ENCODE measurements around the gene SH3RF2. TPM values are rescaled to one million over a fixed set of nuclear protein-coding genes. Genes with fewer than 3 reads are reported as not detected.

Gene SH3RF2
- total RNA-seq, 2 experiments from 2014 or later: not detected

DNA sequence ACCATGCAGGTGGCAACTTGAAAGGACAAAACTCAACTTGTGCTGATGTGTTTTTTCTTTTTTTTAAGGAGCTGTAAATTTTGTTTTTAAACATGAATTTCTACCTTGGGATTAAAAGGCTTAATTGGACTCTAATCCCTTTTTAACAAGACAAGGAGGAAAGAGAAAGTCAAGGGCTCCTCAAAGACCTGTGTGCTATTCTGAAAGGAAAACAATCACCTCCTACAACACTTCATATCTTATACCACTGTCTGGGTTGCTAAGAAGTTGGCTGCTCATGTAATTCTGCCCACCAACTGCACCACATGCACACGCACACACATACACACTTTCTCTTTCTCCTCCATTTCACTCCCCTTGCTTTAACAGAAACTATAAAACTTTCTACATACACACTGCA lies 78.6 kb downstream of the SH3RF2 start:
- Histone ChIP-seq H3K36me3 (ENCODE audit: insufficient read depth, low read length) (no peaks in the 10 kb centered on the region), H3K9me2 (ENCODE audit: insufficient read depth, low read length) (no peaks in the 10 kb centered on the region), H3K4me3 (ENCODE audit: low read depth, low read length, poor library complexity, severe bottlenecking) (no peak overlapping the region), H3K9me3 (ENCODE audit: low read length) (no peaks in the 10 kb centered on the region), H4K20me1 (ENCODE audit: insufficient read depth, low read length) (no peaks in the 10 kb centered on the region), H2AFZ (ENCODE audit: low read length) (no peak overlapping the region), H3K27ac (ENCODE audit: low read depth, low read length, poor library complexity, severe bottlenecking) (no peak overlapping the region), H3K79me2 (ENCODE audit: insufficient read depth, low read depth, low read length) (no peaks in the 10 kb centered on the region), H3K4me2 (ENCODE audit: low read length) (no peak overlapping the region), H3K4me1 (ENCODE audit: insufficient read depth, low read length, poor library complexity, severe bottlenecking) (no peaks in the 10 kb centered on the region)
- no peak for TF ChIP-seq EZH2phosphoT487 (IDR thresholded peaks at IDR 0.05; ENCODE audit: borderline replicate concordance, low read depth, low read length)
- TF ChIP-seq, protein P1, sequence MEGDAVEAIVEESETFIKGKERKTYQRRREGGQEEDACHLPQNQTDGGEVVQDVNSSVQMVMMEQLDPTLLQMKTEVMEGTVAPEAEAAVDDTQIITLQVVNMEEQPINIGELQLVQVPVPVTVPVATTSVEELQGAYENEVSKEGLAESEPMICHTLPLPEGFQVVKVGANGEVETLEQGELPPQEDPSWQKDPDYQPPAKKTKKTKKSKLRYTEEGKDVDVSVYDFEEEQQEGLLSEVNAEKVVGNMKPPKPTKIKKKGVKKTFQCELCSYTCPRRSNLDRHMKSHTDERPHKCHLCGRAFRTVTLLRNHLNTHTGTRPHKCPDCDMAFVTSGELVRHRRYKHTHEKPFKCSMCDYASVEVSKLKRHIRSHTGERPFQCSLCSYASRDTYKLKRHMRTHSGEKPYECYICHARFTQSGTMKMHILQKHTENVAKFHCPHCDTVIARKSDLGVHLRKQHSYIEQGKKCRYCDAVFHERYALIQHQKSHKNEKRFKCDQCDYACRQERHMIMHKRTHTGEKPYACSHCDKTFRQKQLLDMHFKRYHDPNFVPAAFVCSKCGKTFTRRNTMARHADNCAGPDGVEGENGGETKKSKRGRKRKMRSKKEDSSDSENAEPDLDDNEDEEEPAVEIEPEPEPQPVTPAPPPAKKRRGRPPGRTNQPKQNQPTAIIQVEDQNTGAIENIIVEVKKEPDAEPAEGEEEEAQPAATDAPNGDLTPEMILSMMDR (conservative IDR thresholded peaks at IDR 0.05; ENCODE audit: low read length): no peak
- BruUV-seq (replicated peaks): no TSS peak
- CTCF ChIA-PET (ENCODE audit: unreplicated experiment): no interaction called here
- POLR2A ChIA-PET: interaction anchor here (1.1 kb wide), 1 partner anchor 23 kb away, joined by 3 read pairs; no protein-coding TSS in a partner anchor
- intact Hi-C loops (cut with micrococcal nuclease; ENCODE audit: unreplicated experiment): no loop called here
- no peak for DNase-seq (ENCODE audit: low spot score)

DNA sequence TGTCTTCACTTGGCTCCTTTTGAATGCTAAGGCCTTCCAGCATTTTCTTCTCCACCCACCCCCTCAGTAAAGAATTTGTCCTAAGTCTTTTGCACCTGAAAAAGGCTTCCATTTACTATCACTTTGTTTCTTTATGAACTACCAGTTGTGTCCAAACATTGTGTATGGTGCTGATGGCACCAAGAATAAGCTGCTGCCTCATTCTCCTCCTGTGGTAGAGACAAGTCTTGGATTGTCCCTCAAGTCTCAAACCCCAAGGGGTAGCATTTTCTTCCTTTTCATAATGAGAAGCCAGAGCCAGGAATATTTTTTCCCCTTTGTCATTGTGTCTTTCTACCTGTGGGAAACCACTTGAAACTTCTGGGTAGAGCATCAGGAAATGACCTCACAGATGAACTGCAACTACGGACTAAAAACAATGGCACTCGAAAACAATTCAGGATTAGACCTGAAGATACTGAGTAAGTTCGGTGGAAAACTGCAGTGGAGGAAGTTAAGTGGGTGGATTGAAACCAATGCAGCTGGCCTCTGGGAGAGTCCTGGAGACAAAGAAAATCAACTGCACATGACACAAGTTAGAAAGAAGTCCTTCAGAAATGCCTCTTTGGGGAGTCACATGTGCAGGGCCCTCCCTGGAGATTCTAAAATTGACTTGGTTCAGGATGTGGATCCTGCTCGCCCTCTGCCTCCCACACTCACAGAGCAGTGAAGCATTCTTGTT lies 80.5 kb downstream of the SH3RF2 start:
- Histone ChIP-seq H3K4me3 (ENCODE audit: low read depth, low read length, poor library complexity, severe bottlenecking) (no peak overlapping the region), H2AFZ (ENCODE audit: low read length) (no peak overlapping the region), H3K36me3 (ENCODE audit: insufficient read depth, low read length) (no peaks in the 10 kb centered on the region), H3K9me2 (ENCODE audit: insufficient read depth, low read length) (no peaks in the 10 kb centered on the region), H3K79me2 (ENCODE audit: insufficient read depth, low read depth, low read length) (no peaks in the 10 kb centered on the region), H3K9me3 (ENCODE audit: low read length) (no peaks in the 10 kb centered on the region), H3K27ac (ENCODE audit: low read depth, low read length, poor library complexity, severe bottlenecking) (no peak overlapping the region), H3K4me2 (ENCODE audit: low read length) (no peak overlapping the region), H3K4me1 (ENCODE audit: insufficient read depth, low read length, poor library complexity, severe bottlenecking) (no peaks in the 10 kb centered on the region), H4K20me1 (ENCODE audit: insufficient read depth, low read length) (no peaks in the 10 kb centered on the region)
- POLR2A ChIA-PET: no interaction called here
- intact Hi-C loops (cut with micrococcal nuclease; ENCODE audit: unreplicated experiment): no loop called here
- TF ChIP-seq, protein P1 (conservative IDR thresholded peaks at IDR 0.05; ENCODE audit: low read length): no peak
- no peak for TF ChIP-seq EZH2phosphoT487 (IDR thresholded peaks at IDR 0.05; ENCODE audit: borderline replicate concordance, low read depth, low read length)
- no peak for DNase-seq (ENCODE audit: low spot score)
- CTCF ChIA-PET (ENCODE audit: unreplicated experiment): no interaction called here
- BruUV-seq (replicated peaks): no TSS peak

Data from OCI-LY7 (cell line).